Mucosa of descending colon (tissue), 3 donors: Measurements from ENCODE around the gene PHF12. TPM values are rescaled to one million over a fixed set of nuclear protein-coding genes. Genes with fewer than 3 reads are reported as not detected.
A peak's percentile ranks its signal among the peaks of the same experiment; 100 is the strongest.

Experiments used
- ATAC-seq: fragments of 200-7000 bp; cut with Tn5 transposase; one replicate; pipeline ENCODE4 v1.9.1; 2020; ENCODE audit warnings: mild to moderate bottlenecking, moderate library complexity
- DNase-seq, 3 donors: peaks; one replicate each; pipeline ENCODE4 v3.0.0-alpha.2; 2020
- H3K36me3 ChIP-seq: fragments of 200-600 bp; one replicate; pipeline ENCODE4 v1.8.0; 2021; ENCODE audit warnings: low read depth, mild to moderate bottlenecking
- H3K4me1 ChIP-seq: fragments of 200-600 bp; one replicate; pipeline ENCODE4 v1.8.0; 2021; ENCODE audit warnings: low read depth, mild to moderate bottlenecking
- H3K4me3 ChIP-seq: fragments of 200-600 bp; one replicate; pipeline ENCODE4 v1.8.0; 2021; ENCODE audit warnings: mild to moderate bottlenecking
- H3K9me3 ChIP-seq: fragments of 200-600 bp; one replicate; pipeline ENCODE4 v1.8.0; 2021; ENCODE audit warnings: mild to moderate bottlenecking
- CTCF ChIP-seq: fragments of 200-600 bp; IDR thresholded peaks from one replicate; pipeline ENCODE4 v1.8.0; 2022; ENCODE audit warnings: antibody characterized with exemption, mild to moderate bottlenecking
- intact Hi-C, 2 donors: fragments of 100-400 bp; cut with DNase I in 1 of 2; cut with micrococcal nuclease in 1 of 2; formaldehyde crosslinking; loops; one replicate each; pipeline versions ENCODE4 v1.11.0 to v1.11.1; 2022; cut with DNase I, micrococcal nuclease
- total RNA-seq, 3 donors: library from RNA; stranded (reverse); fragmentation: NEBNext Ultra II Directional in 2 of 3; extraction: Animal tissue kit (Norgen Biotek cat#: 25700) in 2 of 3; gene quantifications; one replicate each; pipeline versions ENCODE4 v1.2.1 to v1.2.4, GENCODE V29; 2021 to 2023
- donor health status: DM: no; HTN: no; CAD: no; lungs with moderate emphysema.
- donor health status: DM: no; HTN: no; CAD: no.
- donor health status: DM: no; HTN: yes; CAD: no.

Gene PHF12
- total RNA-seq, 3 donors from 2014 or later = 35.9 to 59.7 (median 39.2) TPM

GRCh38 chr17:28863953-28864352 lies 87.4 kb downstream of the PHF12 start:
- Histone ChIP-seq H3K4me1 (peaks cover 5% of the 10 kb centered on the region), H3K36me3 (no peaks in the 10 kb centered on the region), H3K9me3 (no peaks in the 10 kb centered on the region), H3K4me3 (no peak overlapping the region)
- no peak for ATAC-seq
- DNase-seq = no peak
- intact Hi-C loops = no loop called here
- TF ChIP-seq CTCF = no peak

- H3K36me3 ChIP-seq = no peaks in the 10 kb centered on the region
- TF ChIP-seq CTCF = no peak
- H3K4me1 ChIP-seq = peaks cover 5% of the 10 kb centered on the region
- DNase-seq (no peak), ATAC-seq (no peak)
- intact Hi-C loops = no loop called here
- no peaks in the 10 kb centered on the region for H3K9me3 ChIP-seq
- no peak overlapping the region for H3K4me3 ChIP-seq
Observed at GRCh38 chr17:28862561-28862960, 88.8 kb downstream of the PHF12 start.

- Histone ChIP-seq H3K4me3 (no peak overlapping the region), H3K9me3 (no peaks in the 10 kb centered on the region), H3K36me3 (no peaks in the 10 kb centered on the region), H3K4me1 (peaks cover 5% of the 10 kb centered on the region)
- TF ChIP-seq CTCF = no peak
- peak in 1 of 3 donors; percentile 53 for DNase-seq
- peak; percentile 15 for ATAC-seq
- intact Hi-C loops = no loop called here
Observed at GRCh38 chr17:28861393-28862203, 89.7 kb downstream of the PHF12 start.

GRCh38 chr17:28860363-28860808 lies 90.9 kb downstream of the PHF12 start:
- ATAC-seq (no peak), DNase-seq (no peak)
- intact Hi-C loops = no loop called here
- no peak overlapping the region for H3K4me3 ChIP-seq
- no peaks in the 10 kb centered on the region for H3K36me3 ChIP-seq
- H3K4me1 ChIP-seq = peaks cover 5% of the 10 kb centered on the region
- no peak for TF ChIP-seq CTCF
- no peaks in the 10 kb centered on the region for H3K9me3 ChIP-seq

GRCh38 chr17:28858801-28859355 lies 92.4 kb downstream of the PHF12 start:
- no peaks in the 10 kb centered on the region for H3K9me3 ChIP-seq
- DNase-seq = no peak
- no peaks in the 10 kb centered on the region for H3K36me3 ChIP-seq
- intact Hi-C loops = no loop called here
- no peak for ATAC-seq
- no peak for TF ChIP-seq CTCF
- H3K4me3 ChIP-seq = no peak overlapping the region
- peaks cover 5% of the 10 kb centered on the region for H3K4me1 ChIP-seq
